Activated CD4-positive, alpha-beta T cell treated with anti-CD3 and anti-CD28 coated beads for 4 hours (primary cell): ENCODE data around the gene CCND2.

Experiments
- DNase-seq, 2 donors: peaks; one replicate each; pipeline ENCODE4 v3.0.0-alpha.2; 2020

The CCND2 gene

GRCh38 chr12:4257442-4257841 lies 16.1 kb upstream of the CCND2 start:
- no peak for DNase-seq

- no peak for DNase-seq
These were observed 14.5 kb upstream of the CCND2 start for GRCh38 chr12:4259099-4259498.

GRCh38 chr12:4261655-4262054 lies 11.9 kb upstream of the CCND2 start:
- no peak for DNase-seq

GRCh38 chr12:4265280-4265679 lies 8.3 kb upstream of the CCND2 start:
- no peak for DNase-seq

GRCh38 chr12:4266990-4267389 lies 6.6 kb upstream of the CCND2 start:
- no peak for DNase-seq

GRCh38 chr12:4267704-4268328 lies 5.7 kb upstream of the CCND2 start:
- DNase-seq: no peak

GRCh38 chr12:4268329-4269181 lies 5.0 kb upstream of the CCND2 start:
- peak; percentile 51 to 63 for DNase-seq

- DNase-seq: peak; percentile 95 to 97
These were observed 4.1 kb upstream of the CCND2 start for GRCh38 chr12:4269279-4269991.

GRCh38 chr12:4270016-4270830 lies 3.3 kb upstream of the CCND2 start:
- DNase-seq: peak; percentile 49 to 51

GRCh38 chr12:4270831-4271716 lies 2.5 kb upstream of the CCND2 start:
- peak; percentile 47 to 59 for DNase-seq

- DNase-seq: peak; percentile 89 to 91
These were observed 1.7 kb upstream of the CCND2 start for GRCh38 chr12:4271717-4272423.

- peak; percentile 65 to 75 for DNase-seq
These were observed 914 bp upstream of the CCND2 start for GRCh38 chr12:4272424-4273272.

GRCh38 chr12:4273273-4273651 lies 300 bp upstream of the CCND2 start:
- no peak for DNase-seq

GRCh38 chr12:4274396-4275015 lies 944 bp downstream of the CCND2 start:
- peak; percentile 38 to 47 for DNase-seq

GRCh38 chr12:4275016-4275869 lies 1.7 kb downstream of the CCND2 start:
- DNase-seq: no peak

- no peak for DNase-seq
These were observed 2.3 kb downstream of the CCND2 start for GRCh38 chr12:4275870-4276301.

GRCh38 chr12:4276524-4277204 lies 3.1 kb downstream of the CCND2 start:
- DNase-seq: peak; percentile 85 to 89

GRCh38 chr12:4277205-4277543 lies 3.6 kb downstream of the CCND2 start:
- no peak for DNase-seq
